Liver (tissue), 9 donors: ENCODE measurements around the gene ASIC3. TPM values are rescaled to one million over a fixed set of nuclear protein-coding genes. Genes with fewer than 3 reads are reported as not detected.

Source experiments
- DNase-seq: peaks from one replicate; pipeline ENCODE4 v3.0.0-alpha.2; 2017; ENCODE audit warnings: low spot score
- H3K27ac ChIP-seq, 2 donors: one replicate each; pipeline ENCODE4 v1.7.0; 2013; ENCODE audit warnings: inconsistent platforms in 2 of 2, low read length in 2 of 2, control low read depth in 1 of 2, low read depth in 1 of 2, mild to moderate bottlenecking in 1 of 2
- H3K27me3 ChIP-seq, 4 donors: one replicate each; pipeline versions ENCODE4 v1.6.1 to v1.7.0; 2013; ENCODE audit warnings: low read length in 3 of 4, inconsistent platforms in 1 of 4, mild to moderate bottlenecking in 1 of 4, moderate library complexity in 1 of 4; ENCODE audit not compliant: control insufficient read depth in 4 of 4, insufficient read depth in 4 of 4
- H3K36me3 ChIP-seq, 4 donors: one replicate each; pipeline versions ENCODE4 v1.6.1 to v1.7.0; 2013; ENCODE audit warnings: low read length in 3 of 4, mild to moderate bottlenecking in 3 of 4, low read depth in 1 of 4, moderate library complexity in 1 of 4; ENCODE audit not compliant: control insufficient read depth in 4 of 4, insufficient read depth in 3 of 4
- H3K4me1 ChIP-seq, 4 donors: one replicate each; pipeline versions ENCODE4 v1.6.1 to v1.7.0; 2013; ENCODE audit warnings: low read length in 3 of 4, mild to moderate bottlenecking in 3 of 4, moderate library complexity in 1 of 4; ENCODE audit not compliant: control insufficient read depth in 4 of 4, insufficient read depth in 4 of 4
- H3K4me3 ChIP-seq, 3 donors: one replicate each; pipeline versions ENCODE4 v1.6.1 to v1.7.0; 2013; ENCODE audit warnings: low read length in 3 of 3, control low read depth in 1 of 3, low read depth in 1 of 3, mild to moderate bottlenecking in 1 of 3
- H3K9ac ChIP-seq, 2 donors: one replicate each; pipeline ENCODE4 v1.7.0; 2013; ENCODE audit warnings: low read length in 2 of 2, mild to moderate bottlenecking in 2 of 2, moderate library complexity in 2 of 2, control low read depth in 1 of 2, low read depth in 1 of 2
- H3K9me3 ChIP-seq, 4 donors: one replicate each; pipeline versions ENCODE4 v1.6.1 to v1.7.0; 2013; ENCODE audit warnings: low read length in 3 of 4; ENCODE audit not compliant: control insufficient read depth in 4 of 4
- EGR1 ChIP-seq, 2 donors: IDR thresholded peaks; 2 replicates each; pipeline ENCODE4 v1.6.1; 2016 to 2018; ENCODE audit warnings: antibody characterized with exemption in 2 of 2, low read depth in 2 of 2
- FOXA1 ChIP-seq: IDR thresholded peaks from 2 replicates; pipeline ENCODE4 v1.6.1; 2016; ENCODE audit warnings: antibody characterized with exemption
- FOXA2 ChIP-seq: IDR thresholded peaks from 2 replicates; pipeline ENCODE4 v1.6.1; 2016; ENCODE audit warnings: antibody characterized with exemption
- GABPA ChIP-seq, 2 donors: IDR thresholded peaks in 1 of 2; conservative IDR thresholded peaks in 1 of 2; 2 replicates each; pipeline ENCODE4 v1.6.1; 2016; ENCODE audit warnings: antibody characterized with exemption in 2 of 2, mild to moderate bottlenecking in 1 of 2, moderate library complexity in 1 of 2
- HNF4A ChIP-seq, 2 donors: conservative IDR thresholded peaks; 2 replicates each; pipeline ENCODE4 v1.6.1; 2016; ENCODE audit warnings: antibody characterized with exemption in 2 of 2, mild to moderate bottlenecking in 2 of 2
- HNF4G ChIP-seq: IDR thresholded peaks from 2 replicates; pipeline ENCODE4 v1.6.1; 2016; ENCODE audit warnings: antibody characterized with exemption
- JUND ChIP-seq, 2 donors: IDR thresholded peaks; 2 replicates each; pipeline ENCODE4 v1.6.1; 2016; ENCODE audit warnings: antibody characterized with exemption in 2 of 2
- NR2F2 ChIP-seq: IDR thresholded peaks from 2 replicates; pipeline ENCODE4 v1.6.1; 2016; ENCODE audit warnings: antibody characterized with exemption
- RAD21 ChIP-seq, 2 donors: IDR thresholded peaks; 2 replicates each; pipeline ENCODE4 v1.6.1; 2016; ENCODE audit warnings: antibody characterized with exemption in 2 of 2, mild to moderate bottlenecking in 2 of 2
- REST ChIP-seq: IDR thresholded peaks from 2 replicates; pipeline ENCODE4 v1.6.1; 2016; ENCODE audit warnings: antibody characterized with exemption, mild to moderate bottlenecking
- RXRA ChIP-seq, 2 donors: IDR thresholded peaks; 2 replicates each; pipeline ENCODE4 v1.6.1; 2017 to 2018; ENCODE audit warnings: antibody characterized with exemption in 2 of 2, mild to moderate bottlenecking in 1 of 2
- SP1 ChIP-seq: IDR thresholded peaks from 2 replicates; pipeline ENCODE4 v1.6.1; 2018; ENCODE audit warnings: antibody characterized with exemption, mild to moderate bottlenecking
- TAF1 ChIP-seq: conservative IDR thresholded peaks from 2 replicates; pipeline ENCODE4 v1.6.1; 2016; ENCODE audit warnings: antibody characterized with exemption, mild to moderate bottlenecking
- YY1 ChIP-seq: IDR thresholded peaks from 2 replicates; pipeline ENCODE4 v1.6.1; 2016; ENCODE audit warnings: antibody characterized with exemption, mild to moderate bottlenecking
- ZBTB33 ChIP-seq: IDR thresholded peaks from 2 replicates; pipeline ENCODE4 v1.6.1; 2016; ENCODE audit warnings: antibody characterized with exemption
- WGBS: extraction: QIAGEN DNeasy Blood & Tissue Kit; methylation state at CpG from one replicate; pipeline ENCODE4 v1.1.7; 2013; 5-methylcytosine and 5-hydroxymethylcytosine counted together
- polyA plus RNA-seq, 2 donors: library from polyadenylated mRNA; stranded (reverse) in 1 of 2; unstranded in 1 of 2; fragments of 200-250 nt in 1 of 2; fragments of >200 nt in 1 of 2; fragmentation: Nextera tagmentation in 1 of 2; extraction: Ambion mirVana in 1 of 2; gene quantifications; one replicate each; pipeline versions ENCODE4 v1.2.1 to v1.2.3, GENCODE V29; 2013 to 2015
- total RNA-seq, 2 donors: library from RNA; depleted of rRNA; stranded (reverse); fragments of >200 nt; gene quantifications; one replicate each; pipeline ENCODE4 v1.2.3, GENCODE V29; 2014
- TF ChIP-seq, protein P1 (sequence below): fragments of 150-350 bp; IDR thresholded peaks from 2 replicates; pipeline ENCODE4 v1.5.1; 2017; ENCODE audit warnings: improper control_type of control experiment, low read depth, low read length; ENCODE audit not compliant: missing input control
- TF ChIP-seq, protein P2 (sequence below): IDR thresholded peaks from 2 replicates; pipeline ENCODE4 v1.6.1; 2016; ENCODE audit warnings: antibody characterized with exemption
- TF ChIP-seq, protein P3 (sequence below): IDR thresholded peaks from 2 replicates; pipeline ENCODE4 v1.6.1; 2016; ENCODE audit warnings: antibody characterized with exemption
- donor health status: healthy.
- donor health status: healthy.
- donor health status: healthy.
- donor health status: healthy.
- donor health status: healthy.

ASIC3 gene
- total RNA-seq: 1 to 10 TPM in 1 of 2 donors, under 1 TPM in 1; 0.05 to 1.0 TPM
- polyA plus RNA-seq: under 1 TPM; 0.22 to 0.55 TPM

DNA sequence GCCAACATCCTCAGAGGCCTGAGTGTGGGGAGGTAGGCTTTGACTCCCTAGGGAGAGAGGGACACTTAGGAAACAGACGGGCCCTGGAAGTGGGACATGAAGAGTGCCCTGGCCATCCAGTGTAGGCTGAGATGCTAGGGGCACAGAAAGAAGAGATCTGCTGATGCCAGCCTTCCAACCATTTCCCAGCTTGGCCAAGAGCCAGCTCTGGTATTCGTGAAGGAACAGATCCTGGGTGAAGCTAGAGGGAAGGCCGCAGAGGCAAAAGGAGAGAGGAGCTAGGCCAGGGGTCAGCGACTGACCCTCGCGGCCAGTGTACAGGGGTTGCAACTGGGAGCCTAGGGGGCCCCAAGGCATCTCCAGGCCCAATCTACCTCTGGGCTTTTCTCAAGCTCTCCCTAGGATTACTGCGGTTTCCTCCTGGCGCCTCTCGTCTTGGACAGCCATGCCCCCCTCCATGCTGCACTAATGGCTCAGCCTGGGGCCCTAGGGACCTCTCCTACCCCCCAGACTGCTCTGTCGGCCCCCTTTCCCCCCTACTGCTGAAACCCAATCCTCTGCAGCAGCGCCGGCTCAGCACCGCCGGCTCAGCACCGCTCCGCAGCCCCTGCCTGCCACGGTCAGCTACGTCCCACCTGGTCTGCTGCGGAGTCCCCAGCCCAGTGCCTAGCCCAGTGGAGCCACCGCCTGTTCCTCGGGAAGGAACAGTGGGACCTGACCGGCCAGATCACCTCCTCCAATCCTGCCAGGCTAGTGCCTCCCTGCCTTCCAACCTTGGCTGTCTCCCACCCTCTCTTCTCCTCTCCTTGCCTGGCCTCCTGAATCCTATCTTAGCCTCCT lies at the start of gene ASIC3:
Gene ASIC3, plus strand, starts transcription at position 556 of the 840 bp plus-strand sequence. CDS start 355 bp downstream, outside the sequence.
- no peak for TF ChIP-seq YY1
- TF ChIP-seq RXRA (IDR thresholded peaks at IDR 0.05): no peak
- TF ChIP-seq, protein P1, sequence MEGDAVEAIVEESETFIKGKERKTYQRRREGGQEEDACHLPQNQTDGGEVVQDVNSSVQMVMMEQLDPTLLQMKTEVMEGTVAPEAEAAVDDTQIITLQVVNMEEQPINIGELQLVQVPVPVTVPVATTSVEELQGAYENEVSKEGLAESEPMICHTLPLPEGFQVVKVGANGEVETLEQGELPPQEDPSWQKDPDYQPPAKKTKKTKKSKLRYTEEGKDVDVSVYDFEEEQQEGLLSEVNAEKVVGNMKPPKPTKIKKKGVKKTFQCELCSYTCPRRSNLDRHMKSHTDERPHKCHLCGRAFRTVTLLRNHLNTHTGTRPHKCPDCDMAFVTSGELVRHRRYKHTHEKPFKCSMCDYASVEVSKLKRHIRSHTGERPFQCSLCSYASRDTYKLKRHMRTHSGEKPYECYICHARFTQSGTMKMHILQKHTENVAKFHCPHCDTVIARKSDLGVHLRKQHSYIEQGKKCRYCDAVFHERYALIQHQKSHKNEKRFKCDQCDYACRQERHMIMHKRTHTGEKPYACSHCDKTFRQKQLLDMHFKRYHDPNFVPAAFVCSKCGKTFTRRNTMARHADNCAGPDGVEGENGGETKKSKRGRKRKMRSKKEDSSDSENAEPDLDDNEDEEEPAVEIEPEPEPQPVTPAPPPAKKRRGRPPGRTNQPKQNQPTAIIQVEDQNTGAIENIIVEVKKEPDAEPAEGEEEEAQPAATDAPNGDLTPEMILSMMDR: no peak
- TF ChIP-seq NR2F2: no peak
- no peak for TF ChIP-seq HNF4G
- TF ChIP-seq FOXA2: no peak
- no peak for TF ChIP-seq HNF4A (conservative IDR thresholded peaks at IDR 0.05)
- no peak for TF ChIP-seq RAD21 (IDR thresholded peaks at IDR 0.05)
- TF ChIP-seq, protein P2, sequence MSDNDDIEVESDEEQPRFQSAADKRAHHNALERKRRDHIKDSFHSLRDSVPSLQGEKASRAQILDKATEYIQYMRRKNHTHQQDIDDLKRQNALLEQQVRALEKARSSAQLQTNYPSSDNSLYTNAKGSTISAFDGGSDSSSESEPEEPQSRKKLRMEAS: no peak
- TF ChIP-seq REST: no peak
- H3K9ac ChIP-seq: no peak within 1 kb of the TSS
- 79% methylated on average over 22 of the region's 22 CpGs for WGBS
- no peak within 1 kb of the TSS for H3K4me3 ChIP-seq
- H3K4me1 ChIP-seq: peaks cover 0 to 2% (median 0%) of the 10 kb centered on the region in 4 donors
- H3K9me3 ChIP-seq: no peaks in the 10 kb centered on the region
- no peak within 1 kb of the TSS for H3K27ac ChIP-seq
- H3K36me3 ChIP-seq: peaks cover 0 to 8% (median 0%) of the 10 kb centered on the region in 4 donors
- no peak for DNase-seq
- no peaks in the 10 kb centered on the region for H3K27me3 ChIP-seq

- no peak for TF ChIP-seq RXRA (IDR thresholded peaks at IDR 0.05)
- TF ChIP-seq YY1: no peak
- no peak for TF ChIP-seq RAD21 (IDR thresholded peaks at IDR 0.05)
- no peak for TF ChIP-seq JUND (IDR thresholded peaks at IDR 0.05)
- no peak for TF ChIP-seq GABPA (IDR thresholded peaks at IDR 0.05 in 1 of 2, conservative IDR thresholded peaks at IDR 0.05 in 1 of 2)
- TF ChIP-seq NR2F2: no peak
- TF ChIP-seq SP1: no peak
- no peak for TF ChIP-seq HNF4A (conservative IDR thresholded peaks at IDR 0.05)
- no peak for TF ChIP-seq FOXA1
- TF ChIP-seq, protein P1: no peak
- TF ChIP-seq EGR1 (IDR thresholded peaks at IDR 0.05; ENCODE audit: low read depth in 2 of 2): no peak
- no peak for TF ChIP-seq ZBTB33
- no peak for TF ChIP-seq TAF1
- TF ChIP-seq, protein P3, sequence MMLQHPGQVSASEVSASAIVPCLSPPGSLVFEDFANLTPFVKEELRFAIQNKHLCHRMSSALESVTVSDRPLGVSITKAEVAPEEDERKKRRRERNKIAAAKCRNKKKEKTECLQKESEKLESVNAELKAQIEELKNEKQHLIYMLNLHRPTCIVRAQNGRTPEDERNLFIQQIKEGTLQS: no peak
- H3K27ac ChIP-seq: no peak overlapping the region
- H3K4me1 ChIP-seq: no peaks in the 10 kb centered on the region
- no peak overlapping the region for H3K9ac ChIP-seq
- 87% methylated on average over 12 of the region's 12 CpGs for WGBS
- H3K27me3 ChIP-seq: no peaks in the 10 kb centered on the region
- H3K36me3 ChIP-seq: no peaks in the 10 kb centered on the region
- H3K9me3 ChIP-seq: no peaks in the 10 kb centered on the region
- no peak for DNase-seq
- H3K4me3 ChIP-seq: no peak overlapping the region
Observed at GRCh38 chr7:150999001-150999400, 49.3 kb upstream of the ASIC3 start.
